ENCODE data around the gene MTA3. TPM values are rescaled to one million over a fixed set of nuclear protein-coding genes. Genes with fewer than 3 reads are reported as not detected.
"Not testable (repeated sequence)": the region's sequence is repeated elsewhere in the genome, so short reads cannot be mapped to it uniquely, and the experiment has no call there.

The MTA3 gene
- total RNA-seq, 6 experiments from 2014 or later, result 6.3 to 13.0 (median 11.4) TPM

DNA sequence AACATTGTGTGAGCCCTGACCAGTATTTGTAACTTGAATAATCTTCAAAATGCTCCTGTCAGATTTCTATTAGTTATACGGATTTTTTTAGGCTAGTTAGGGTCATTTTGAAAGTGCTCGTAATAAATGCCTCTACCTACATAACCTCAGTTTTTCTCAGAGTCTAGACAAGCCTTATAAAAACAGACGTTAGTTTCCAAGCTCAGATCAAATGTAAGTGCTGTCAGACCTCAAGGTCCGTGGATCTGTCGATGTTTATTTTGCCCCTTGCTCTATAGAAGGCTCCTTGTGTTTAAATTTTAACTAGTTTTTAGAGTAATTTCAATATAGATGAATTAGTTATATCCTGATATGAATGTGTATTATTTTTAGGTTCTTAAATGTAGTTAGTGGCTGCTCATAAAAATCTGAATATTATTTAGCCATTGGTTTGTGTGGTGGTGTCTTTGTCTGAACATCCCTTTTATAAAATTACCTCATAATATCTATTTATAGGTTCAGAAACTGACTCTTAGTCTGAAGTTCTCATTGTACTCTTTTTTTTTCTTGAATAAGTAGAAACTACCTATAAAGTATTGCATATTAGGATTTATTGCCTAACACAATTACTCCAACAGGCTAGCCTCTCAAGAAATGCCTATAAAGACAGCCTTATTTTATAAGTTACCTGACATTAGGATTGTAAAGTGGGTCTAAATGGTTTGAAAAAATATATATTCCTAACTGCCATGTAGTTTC is 71.1 kb downstream of the MTA3 start:
- DNase-seq (no peak), ATAC-seq (no peak)
- H3K4me3 ChIP-seq, result no peak overlapping the region
- WGBS (ENCODE audit: insufficient coverage, low coverage, low lambda C conversion rate, missing lambda C conversion rate), result 72% methylated on average over 5 of the region's 5 CpGs
- intact Hi-C loops (cut with DNase I), result no loop called here
- H3K27ac ChIP-seq, result no peak overlapping the region
- H3K4me1 ChIP-seq, result no peaks in the 10 kb centered on the region
- TF ChIP-seq, protein P1, sequence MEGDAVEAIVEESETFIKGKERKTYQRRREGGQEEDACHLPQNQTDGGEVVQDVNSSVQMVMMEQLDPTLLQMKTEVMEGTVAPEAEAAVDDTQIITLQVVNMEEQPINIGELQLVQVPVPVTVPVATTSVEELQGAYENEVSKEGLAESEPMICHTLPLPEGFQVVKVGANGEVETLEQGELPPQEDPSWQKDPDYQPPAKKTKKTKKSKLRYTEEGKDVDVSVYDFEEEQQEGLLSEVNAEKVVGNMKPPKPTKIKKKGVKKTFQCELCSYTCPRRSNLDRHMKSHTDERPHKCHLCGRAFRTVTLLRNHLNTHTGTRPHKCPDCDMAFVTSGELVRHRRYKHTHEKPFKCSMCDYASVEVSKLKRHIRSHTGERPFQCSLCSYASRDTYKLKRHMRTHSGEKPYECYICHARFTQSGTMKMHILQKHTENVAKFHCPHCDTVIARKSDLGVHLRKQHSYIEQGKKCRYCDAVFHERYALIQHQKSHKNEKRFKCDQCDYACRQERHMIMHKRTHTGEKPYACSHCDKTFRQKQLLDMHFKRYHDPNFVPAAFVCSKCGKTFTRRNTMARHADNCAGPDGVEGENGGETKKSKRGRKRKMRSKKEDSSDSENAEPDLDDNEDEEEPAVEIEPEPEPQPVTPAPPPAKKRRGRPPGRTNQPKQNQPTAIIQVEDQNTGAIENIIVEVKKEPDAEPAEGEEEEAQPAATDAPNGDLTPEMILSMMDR (IDR thresholded peaks at IDR 0.05), result no peak
- TF ChIP-seq POLR2A (IDR thresholded peaks at IDR 0.05), result no peak
- H3K9me3 ChIP-seq, result no peaks in the 10 kb centered on the region
- H3K27me3 ChIP-seq, result no peaks in the 10 kb centered on the region
- H3K36me3 ChIP-seq, result peaks cover 0 to 5% (median 2%) of the 10 kb centered on the region in 4 donors

DNA sequence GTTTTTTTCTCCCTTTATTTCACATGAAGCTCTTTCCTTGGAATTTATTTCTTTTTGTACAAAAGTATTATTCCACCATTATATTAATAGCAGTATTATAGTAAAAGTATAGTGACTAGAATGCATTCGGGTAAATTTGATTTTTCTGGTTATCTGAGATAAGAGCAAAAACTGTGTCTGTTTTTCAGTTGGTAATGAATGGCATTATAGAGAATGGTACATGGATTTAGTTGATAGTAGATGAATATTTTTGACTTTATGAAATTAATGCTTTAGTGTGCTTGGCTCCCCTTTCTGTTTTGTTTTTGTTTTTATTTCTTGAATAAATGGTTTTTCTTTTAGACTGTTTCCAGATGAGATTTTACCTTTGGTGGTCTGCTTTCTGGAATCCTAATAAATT is 71.8 kb downstream of the MTA3 start:
- H3K4me1 ChIP-seq, result no peaks in the 10 kb centered on the region
- DNase-seq (no peak), ATAC-seq (no peak)
- H3K27me3 ChIP-seq, result no peaks in the 10 kb centered on the region
- intact Hi-C loops (cut with DNase I), result no loop called here
- H3K9me3 ChIP-seq, result no peaks in the 10 kb centered on the region
- no peak overlapping the region for H3K27ac ChIP-seq
- WGBS (ENCODE audit: insufficient coverage, low coverage, low lambda C conversion rate, missing lambda C conversion rate), result 100% methylated on average over 1 of the region's 1 CpG
- H3K4me3 ChIP-seq, result no peak overlapping the region
- peaks cover 0 to 5% (median 3%) of the 10 kb centered on the region in 4 donors for H3K36me3 ChIP-seq
- no peak for TF ChIP-seq POLR2A (IDR thresholded peaks at IDR 0.05)
- TF ChIP-seq, protein P1 (IDR thresholded peaks at IDR 0.05), result no peak

DNA sequence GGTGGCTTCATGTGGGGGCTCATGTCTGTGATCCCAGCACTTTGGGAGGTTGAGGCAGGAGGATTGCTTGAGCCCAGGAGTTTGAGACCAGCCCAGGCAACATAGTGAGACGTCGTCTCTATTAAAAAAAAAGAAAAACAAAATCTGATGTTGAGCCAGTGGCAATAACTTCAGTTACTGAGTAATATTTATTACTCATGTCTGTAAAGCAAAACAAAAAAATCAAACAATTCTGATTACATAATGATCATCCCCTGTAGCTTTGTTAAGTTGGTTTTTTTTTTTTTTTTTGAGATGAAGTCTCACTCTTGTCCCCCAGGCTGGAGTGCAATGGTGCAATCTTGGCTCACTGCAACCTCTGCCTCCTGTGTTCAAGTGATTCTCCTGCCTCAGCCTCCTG is 73.9 kb downstream of the MTA3 start:
- H3K9me3 ChIP-seq; H3K4me3 ChIP-seq; intact Hi-C loops (cut with DNase I); H3K4me1 ChIP-seq; DNase-seq; ATAC-seq; H3K27ac ChIP-seq; H3K36me3 ChIP-seq; H3K27me3 ChIP-seq: not testable (repeated sequence)
- WGBS (ENCODE audit: insufficient coverage, low coverage, low lambda C conversion rate, missing lambda C conversion rate), result 94% methylated on average over 2 of the region's 2 CpGs

DNA sequence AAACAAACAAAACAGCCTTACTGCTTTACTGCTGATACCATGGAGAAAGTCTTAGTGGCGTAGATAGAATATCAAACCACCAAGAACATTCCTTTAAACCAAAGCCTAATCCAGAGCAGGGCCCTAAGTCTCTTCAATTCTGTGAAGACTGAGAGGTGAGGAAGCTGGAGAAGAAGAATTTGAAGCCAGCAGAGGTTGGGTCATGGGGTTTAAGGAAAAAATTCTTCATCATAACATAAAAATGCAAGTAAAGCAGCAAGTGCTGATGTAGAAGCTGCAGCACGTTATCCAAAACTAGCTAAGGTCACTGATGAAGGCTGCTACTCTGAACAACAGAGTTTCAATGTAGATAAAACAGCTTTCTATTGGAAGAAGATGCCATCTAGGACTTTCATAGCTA is 77.1 kb downstream of the MTA3 start:
- no peak for TF ChIP-seq POLR2A (IDR thresholded peaks at IDR 0.05)
- TF ChIP-seq, protein P1 (IDR thresholded peaks at IDR 0.05), result no peak

DNA sequence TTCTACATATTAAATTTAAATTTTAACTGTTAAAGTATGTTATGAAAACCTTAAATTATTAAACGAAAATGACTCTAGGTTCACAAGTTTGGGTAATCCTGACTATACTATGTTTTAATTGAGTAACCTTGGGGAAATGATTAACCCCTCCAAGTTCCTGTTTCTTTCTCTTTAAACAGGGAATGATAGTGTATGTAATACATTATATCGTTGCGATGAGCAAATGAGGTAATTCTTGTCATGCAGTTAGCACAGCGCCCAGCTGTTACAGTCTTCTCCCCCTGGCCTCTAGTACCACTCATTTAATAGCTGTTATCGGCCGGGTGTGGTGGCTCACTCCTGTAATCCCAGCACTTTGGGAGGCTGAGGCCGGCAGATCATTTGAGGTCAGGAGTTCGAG is 80.4 kb downstream of the MTA3 start:
- Histone ChIP-seq H3K36me3 (peaks cover 0 to 5% (median 4%) of the 10 kb centered on the region in 4 donors), H3K27me3 (no peaks in the 10 kb centered on the region), H3K4me1 (no peaks in the 10 kb centered on the region), H3K4me3 (no peak overlapping the region), H3K9me3 (no peaks in the 10 kb centered on the region), H3K27ac (no peak overlapping the region)
- no peak for ATAC-seq
- WGBS (ENCODE audit: insufficient coverage, low coverage, low lambda C conversion rate, missing lambda C conversion rate), result 76% methylated on average over 8 of the region's 8 CpGs
- TF ChIP-seq, protein P1 (IDR thresholded peaks at IDR 0.05), result no peak
- no peak for TF ChIP-seq POLR2A (IDR thresholded peaks at IDR 0.05)
- intact Hi-C loops (cut with DNase I), result no loop called here
- DNase-seq, result no peak

More for the DNA sequence above, 77.1 kb downstream of the MTA3 start:
- Histone ChIP-seq H3K9me3 (no peaks in the 10 kb centered on the region), H3K27ac (no peak overlapping the region), H3K27me3 (no peaks in the 10 kb centered on the region), H3K4me1 (no peaks in the 10 kb centered on the region), H3K36me3 (peaks cover 0 to 5% (median 4%) of the 10 kb centered on the region in 4 donors), H3K4me3 (no peak overlapping the region)
- DNase-seq, result no peak
- intact Hi-C loops (cut with DNase I), result no loop called here
- no peak for ATAC-seq
- WGBS (ENCODE audit: insufficient coverage, low coverage, low lambda C conversion rate, missing lambda C conversion rate), result 89% methylated on average over 2 of the region's 2 CpGs
